Subcutaneous adipose tissue (tissue), 4 donors: Measurements from ENCODE around the gene CALD1. TPM values are rescaled to one million over a fixed set of nuclear protein-coding genes. Genes with fewer than 3 reads are reported as not detected.

ENCODE experiments used
- total RNA-seq, 4 donors: library from RNA; depleted of rRNA; stranded (reverse); fragments of >200 nt; gene quantifications; one replicate each; pipeline ENCODE4 v1.1.0, GENCODE V29; 2016
- TF ChIP-seq, protein P1 (sequence below): fragments of 450-650 bp; IDR thresholded peaks from one replicate; pipeline ENCODE4 v1.5.1; 2016; ENCODE audit warnings: low read depth, mild to moderate bottlenecking, control low read depth, antibody characterized with exemption, moderate library complexity

Gene CALD1
- total RNA-seq, 4 donors from 2014 or later, result 142 to 278 (median 240) TPM

DNA sequence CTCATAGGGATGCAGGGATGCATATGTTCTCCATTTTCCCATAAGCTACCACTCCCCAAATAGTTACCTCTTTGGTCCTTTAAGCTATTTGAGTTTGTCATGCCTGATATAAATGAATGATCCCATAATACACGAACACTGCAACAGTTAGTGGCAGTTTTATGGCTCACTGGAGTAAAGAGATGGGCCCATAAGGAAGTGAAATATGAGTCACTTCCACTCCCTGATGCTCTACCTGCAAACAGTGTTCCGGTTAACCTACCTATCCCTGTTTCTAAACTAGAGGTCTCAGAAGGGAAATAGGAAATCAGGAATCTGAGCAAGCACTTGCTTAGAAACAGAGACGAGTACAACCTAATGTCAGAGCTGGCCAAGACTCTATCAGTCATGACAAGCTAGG is 71.7 kb downstream of the CALD1 start:
- TF ChIP-seq, protein P1, sequence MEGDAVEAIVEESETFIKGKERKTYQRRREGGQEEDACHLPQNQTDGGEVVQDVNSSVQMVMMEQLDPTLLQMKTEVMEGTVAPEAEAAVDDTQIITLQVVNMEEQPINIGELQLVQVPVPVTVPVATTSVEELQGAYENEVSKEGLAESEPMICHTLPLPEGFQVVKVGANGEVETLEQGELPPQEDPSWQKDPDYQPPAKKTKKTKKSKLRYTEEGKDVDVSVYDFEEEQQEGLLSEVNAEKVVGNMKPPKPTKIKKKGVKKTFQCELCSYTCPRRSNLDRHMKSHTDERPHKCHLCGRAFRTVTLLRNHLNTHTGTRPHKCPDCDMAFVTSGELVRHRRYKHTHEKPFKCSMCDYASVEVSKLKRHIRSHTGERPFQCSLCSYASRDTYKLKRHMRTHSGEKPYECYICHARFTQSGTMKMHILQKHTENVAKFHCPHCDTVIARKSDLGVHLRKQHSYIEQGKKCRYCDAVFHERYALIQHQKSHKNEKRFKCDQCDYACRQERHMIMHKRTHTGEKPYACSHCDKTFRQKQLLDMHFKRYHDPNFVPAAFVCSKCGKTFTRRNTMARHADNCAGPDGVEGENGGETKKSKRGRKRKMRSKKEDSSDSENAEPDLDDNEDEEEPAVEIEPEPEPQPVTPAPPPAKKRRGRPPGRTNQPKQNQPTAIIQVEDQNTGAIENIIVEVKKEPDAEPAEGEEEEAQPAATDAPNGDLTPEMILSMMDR, result no peak

DNA sequence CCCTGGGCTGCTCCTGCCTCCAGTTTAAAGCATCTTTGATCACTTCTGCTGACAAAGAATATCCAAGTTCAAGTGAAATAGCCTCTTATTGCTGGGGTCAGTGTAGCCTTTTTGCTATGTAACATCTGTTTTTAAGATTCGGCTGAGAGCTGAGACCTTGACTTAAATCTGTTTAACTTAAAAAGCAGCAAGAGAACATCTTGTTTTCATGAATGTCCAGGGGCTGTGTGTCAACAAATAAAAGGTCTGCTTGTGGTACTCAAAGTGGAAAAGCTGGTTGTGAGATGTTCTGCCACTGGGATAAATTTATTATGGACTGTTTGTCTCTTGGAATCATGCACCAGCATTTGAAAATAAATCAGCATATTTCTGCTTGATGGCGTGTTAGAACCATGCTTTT is 73.2 kb downstream of the CALD1 start:
- TF ChIP-seq, protein P1, result no peak

DNA sequence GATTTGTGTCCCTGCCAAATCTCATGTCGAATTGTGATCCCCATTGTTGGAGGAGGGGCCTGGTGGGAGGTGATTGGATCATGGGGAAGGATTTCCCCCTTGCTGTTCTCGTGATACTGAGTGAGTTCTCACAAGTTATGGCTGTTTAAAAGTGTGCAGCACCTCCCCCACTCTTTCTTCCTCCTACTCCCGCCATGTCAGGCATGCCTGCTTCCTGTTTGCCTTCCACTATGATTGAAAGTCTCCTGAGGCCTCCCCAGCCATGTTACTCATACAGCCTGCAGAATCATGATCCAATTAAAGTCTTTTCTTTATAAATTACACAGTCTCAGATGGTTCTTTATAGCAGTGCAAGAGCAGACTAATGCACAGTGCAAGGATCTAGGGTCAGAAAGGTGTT is 75.4 kb downstream of the CALD1 start:
- TF ChIP-seq, protein P1, result no peak

DNA sequence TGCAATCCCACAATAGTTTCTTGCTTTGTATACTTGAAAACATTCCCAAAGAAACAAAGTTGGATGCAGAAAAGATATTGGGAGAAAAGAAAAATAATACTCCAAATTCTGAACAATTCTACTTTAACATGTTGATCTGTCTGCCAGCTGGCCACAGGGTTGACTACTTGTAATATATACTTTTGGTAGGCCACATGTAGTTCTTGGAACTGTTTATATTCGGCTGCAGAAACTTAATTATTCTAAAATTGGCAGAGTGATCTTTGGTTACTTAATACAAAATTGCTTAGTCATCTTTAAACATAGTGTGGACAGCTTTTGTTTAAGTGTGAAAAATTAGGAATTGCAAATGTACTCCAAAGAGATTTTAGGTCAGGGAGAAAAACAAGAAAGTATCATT is 76.0 kb downstream of the CALD1 start:
- TF ChIP-seq, protein P1, result no peak

DNA sequence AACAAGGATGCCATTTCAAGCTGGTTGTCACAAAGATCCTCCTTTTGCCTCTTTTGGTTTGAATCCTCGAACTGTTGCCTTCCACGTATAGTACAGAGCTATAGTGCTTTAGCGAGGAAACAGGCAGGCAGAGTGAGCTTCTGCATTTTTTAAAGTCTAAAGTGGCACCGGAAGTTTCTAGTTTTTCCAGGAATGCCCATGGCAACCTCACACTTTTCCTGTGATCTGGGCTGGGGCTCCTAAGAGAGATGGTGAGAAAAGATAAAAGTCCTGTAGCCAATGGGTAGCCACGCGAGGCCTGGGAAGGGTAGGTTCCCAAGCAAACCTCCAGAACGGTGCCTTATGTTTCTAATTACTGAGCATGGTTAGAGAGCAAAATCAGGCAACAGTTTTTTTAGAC is 76.7 kb downstream of the CALD1 start:
- TF ChIP-seq, protein P1, result no peak

DNA sequence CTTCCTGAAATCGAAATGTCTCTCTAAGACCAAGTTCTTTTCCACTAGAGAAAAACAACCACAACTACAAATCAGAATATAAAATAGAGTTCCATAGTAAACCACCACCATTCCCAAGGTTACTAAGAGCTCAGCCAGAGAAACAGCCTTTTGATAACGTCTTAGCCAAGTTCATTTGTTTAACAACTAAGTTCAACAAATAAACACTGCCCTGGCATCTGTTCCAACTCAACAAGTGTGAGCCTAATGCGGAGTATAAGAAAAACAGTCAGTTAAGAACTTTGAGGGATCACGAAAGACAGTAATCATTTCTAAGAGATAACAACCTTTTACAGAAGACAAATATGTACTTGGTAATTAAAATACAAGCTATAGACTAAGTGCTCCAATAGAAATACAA is 77.3 kb downstream of the CALD1 start:
- TF ChIP-seq, protein P1, result no peak

DNA sequence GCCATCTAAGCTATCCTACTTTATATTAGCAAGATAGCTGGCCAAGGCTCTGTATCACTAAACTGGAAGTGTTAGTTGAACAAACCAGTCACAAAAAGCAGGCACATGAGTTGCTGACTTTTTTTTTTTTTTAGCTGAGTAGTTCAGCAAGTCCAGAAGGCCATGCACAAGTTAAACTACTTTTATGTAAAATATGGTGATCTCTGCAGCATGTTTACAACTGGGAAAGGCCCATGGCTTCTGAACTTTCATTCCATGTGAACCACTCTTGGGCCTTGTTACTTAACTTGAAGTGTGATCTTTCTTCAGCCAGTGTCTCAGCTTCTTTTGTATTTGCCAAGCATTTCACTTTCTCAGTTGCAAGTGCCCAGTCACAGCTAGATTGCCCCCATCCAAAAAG is 78.5 kb downstream of the CALD1 start:
- TF ChIP-seq, protein P1, result no peak
